Breast epithelium (tissue), 3 donors: ENCODE measurements around the gene FBXL4.
A peak's percentile ranks its signal among the peaks of the same experiment; 100 is the strongest.

Experiments
- POLR2A ChIP-seq: fragments of 450-650 bp; IDR thresholded peaks from one replicate; pipeline ENCODE4 v1.6.1; 2016; ENCODE audit warnings: antibody characterized with exemption, mild to moderate bottlenecking, moderate library complexity
- POLR2AphosphoS5 ChIP-seq, 3 donors: sonication (generic); formaldehyde crosslinking; IDR thresholded peaks; one replicate each; pipeline ENCODE4 v1.6.1; 2017; ENCODE audit warnings: antibody characterized with exemption in 3 of 3
- TF ChIP-seq, protein P1 (sequence below), 3 donors: fragments of 450-650 bp; IDR thresholded peaks; one replicate each; pipeline ENCODE4 v1.5.1; 2016 to 2017; ENCODE audit warnings: antibody characterized with exemption in 3 of 3, mild to moderate bottlenecking in 3 of 3, moderate library complexity in 3 of 3

GRCh38 chr6:98845211-98846020 lies 102.3 kb downstream of the FBXL4 start:
- no peak for TF ChIP-seq POLR2A
- TF ChIP-seq, protein P1, sequence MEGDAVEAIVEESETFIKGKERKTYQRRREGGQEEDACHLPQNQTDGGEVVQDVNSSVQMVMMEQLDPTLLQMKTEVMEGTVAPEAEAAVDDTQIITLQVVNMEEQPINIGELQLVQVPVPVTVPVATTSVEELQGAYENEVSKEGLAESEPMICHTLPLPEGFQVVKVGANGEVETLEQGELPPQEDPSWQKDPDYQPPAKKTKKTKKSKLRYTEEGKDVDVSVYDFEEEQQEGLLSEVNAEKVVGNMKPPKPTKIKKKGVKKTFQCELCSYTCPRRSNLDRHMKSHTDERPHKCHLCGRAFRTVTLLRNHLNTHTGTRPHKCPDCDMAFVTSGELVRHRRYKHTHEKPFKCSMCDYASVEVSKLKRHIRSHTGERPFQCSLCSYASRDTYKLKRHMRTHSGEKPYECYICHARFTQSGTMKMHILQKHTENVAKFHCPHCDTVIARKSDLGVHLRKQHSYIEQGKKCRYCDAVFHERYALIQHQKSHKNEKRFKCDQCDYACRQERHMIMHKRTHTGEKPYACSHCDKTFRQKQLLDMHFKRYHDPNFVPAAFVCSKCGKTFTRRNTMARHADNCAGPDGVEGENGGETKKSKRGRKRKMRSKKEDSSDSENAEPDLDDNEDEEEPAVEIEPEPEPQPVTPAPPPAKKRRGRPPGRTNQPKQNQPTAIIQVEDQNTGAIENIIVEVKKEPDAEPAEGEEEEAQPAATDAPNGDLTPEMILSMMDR (IDR thresholded peaks at IDR 0.05), result peak; percentile 16 to 80 (median 71)
- TF ChIP-seq POLR2AphosphoS5 (IDR thresholded peaks at IDR 0.05), result no peak
